A673 (cell line): Measurements from ENCODE around the gene HPS1. TPM values are rescaled to one million over a fixed set of nuclear protein-coding genes. Genes with fewer than 3 reads are reported as not detected.

Experiments used
- BruUV-seq: library from RNA; stranded (reverse); fragments of 400-500 nt; replicated peaks from 2 replicates; lab custom pipeline; 2021; lab: Mats Ljungman, UMichigan
- CTCF ChIA-PET: fragments of 300-600 bp; sonication (Branson Sonifier 250); formaldehyde crosslinking; loops from one replicate; lab custom pipeline; 2022; ENCODE audit warnings: antibody characterized with exemption; lab: Charles Lee
- POLR2A ChIA-PET: fragments of 300-600 bp; sonication (Branson Sonifier 250); formaldehyde crosslinking; loops from one replicate; lab custom pipeline; 2022; ENCODE audit warnings: antibody characterized with exemption; ENCODE audit not compliant: low non-redundant PET; lab: Charles Lee
- DNase-seq: peaks from one replicate; pipeline ENCODE4 v3.0.0-alpha.2; 2015; ENCODE audit warnings: low spot score
- H3K27ac ChIP-seq: fragments of 200-600 bp; sonication (generic); 2 replicates; pipeline ENCODE4 v1.5.1; 2016; ENCODE audit warnings: mixed run types, low read depth, mild to moderate bottlenecking, mixed read lengths, antibody characterized with exemption, low read length; ENCODE audit not compliant: poor library complexity, severe bottlenecking
- H3K27me3 ChIP-seq: fragments of 200-600 bp; sonication (generic); replicated peaks from 2 replicates; pipeline ENCODE4 v1.6.1; 2017; ENCODE audit warnings: mixed run types, low read depth, mild to moderate bottlenecking, mixed read lengths, antibody characterized with exemption, low read length; ENCODE audit not compliant: insufficient read depth, poor library complexity
- H3K36me3 ChIP-seq: fragments of 200-600 bp; sonication (generic); 2 replicates; pipeline ENCODE4 v1.6.1; 2016; ENCODE audit warnings: mixed run types, mild to moderate bottlenecking, mixed read lengths, antibody characterized with exemption, low read length; ENCODE audit not compliant: insufficient read depth, poor library complexity, severe bottlenecking
- H3K4me1 ChIP-seq: fragments of 200-600 bp; sonication (generic); 2 replicates; pipeline ENCODE4 v1.6.1; 2017; ENCODE audit warnings: mixed run types, mild to moderate bottlenecking, mixed read lengths, antibody characterized with exemption, low read length; ENCODE audit not compliant: insufficient read depth, poor library complexity, severe bottlenecking
- H3K4me3 ChIP-seq: fragments of 200-600 bp; sonication (generic); 2 replicates; pipeline ENCODE4 v1.5.1; 2016; ENCODE audit warnings: low read depth, mixed run types, mild to moderate bottlenecking, mixed read lengths, low read length; ENCODE audit not compliant: poor library complexity, severe bottlenecking
- H3K9me3 ChIP-seq: fragments of 200-600 bp; sonication (generic); 2 replicates; pipeline ENCODE4 v1.6.1; 2016; ENCODE audit warnings: mixed run types, low read depth, mild to moderate bottlenecking, mixed read lengths, antibody characterized with exemption, low read length; ENCODE audit not compliant: poor library complexity, severe bottlenecking
- EZH2 ChIP-seq: fragments of 200-600 bp; sonication (generic); IDR thresholded peaks from 2 replicates; pipeline ENCODE4 v1.6.1; 2017; ENCODE audit warnings: borderline replicate concordance, low read depth, mild to moderate bottlenecking, mixed read lengths, antibody characterized with exemption, low read length; ENCODE audit not compliant: poor library complexity, severe bottlenecking
- intact Hi-C: fragments of 100-400 bp; cut with micrococcal nuclease; formaldehyde crosslinking; loops from one replicate; pipeline ENCODE4 v1.10.0; 2022; ENCODE audit not compliant: unreplicated experiment
- total RNA-seq: library from RNA; stranded (reverse); gene quantifications from 2 replicates; pipeline ENCODE4 v1.2.3, GENCODE V29; 2021
- TF ChIP-seq, protein P1 (sequence below): fragments of 300-800, 200-600 bp; sonication (generic); conservative IDR thresholded peaks from 2 replicates; pipeline ENCODE4 v1.5.1; 2017; ENCODE audit warnings: low read depth, mild to moderate bottlenecking, antibody characterized with exemption, low read length, moderate library complexity, mixed read lengths

The HPS1 gene
- total RNA-seq, 1 experiment from 2014 or later, result 40.6 TPM

DNA sequence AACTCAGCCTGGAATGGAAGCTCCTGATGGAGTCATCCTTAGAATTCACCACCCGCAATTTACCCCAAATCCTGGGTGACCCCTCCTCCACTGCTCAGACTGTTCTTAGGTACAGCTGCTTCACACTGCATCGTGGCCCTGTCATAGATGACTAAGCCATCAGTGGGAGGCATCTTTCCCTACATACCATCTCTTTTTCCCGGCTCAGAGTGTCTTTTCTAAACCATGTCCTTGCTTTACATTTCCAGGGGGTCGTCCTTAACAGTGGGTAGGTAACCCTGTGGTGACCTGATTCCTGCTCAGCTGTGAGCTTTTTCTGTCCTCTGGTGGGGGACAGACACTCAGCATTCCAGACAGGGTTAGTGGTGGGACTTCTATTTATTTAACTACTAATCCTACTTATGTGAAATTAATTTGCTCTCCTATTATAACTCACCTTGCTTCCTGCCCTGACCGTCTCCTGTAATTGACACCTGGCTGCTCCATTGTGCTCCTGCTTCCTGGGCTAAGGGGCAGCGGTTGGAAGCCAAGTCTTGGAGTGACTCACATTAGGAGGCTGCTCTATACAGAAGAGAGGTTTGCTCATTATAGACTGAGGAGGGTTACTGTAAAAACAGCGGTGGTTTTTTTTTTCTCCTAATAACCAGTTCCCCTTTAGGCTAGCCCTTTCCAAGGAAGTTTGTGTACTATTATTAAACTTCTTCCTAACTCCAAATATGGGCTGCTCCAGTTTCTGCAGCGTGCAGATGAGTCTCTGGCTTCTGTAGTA is 72.3 kb downstream of the HPS1 start:
- no peak for DNase-seq

DNA sequence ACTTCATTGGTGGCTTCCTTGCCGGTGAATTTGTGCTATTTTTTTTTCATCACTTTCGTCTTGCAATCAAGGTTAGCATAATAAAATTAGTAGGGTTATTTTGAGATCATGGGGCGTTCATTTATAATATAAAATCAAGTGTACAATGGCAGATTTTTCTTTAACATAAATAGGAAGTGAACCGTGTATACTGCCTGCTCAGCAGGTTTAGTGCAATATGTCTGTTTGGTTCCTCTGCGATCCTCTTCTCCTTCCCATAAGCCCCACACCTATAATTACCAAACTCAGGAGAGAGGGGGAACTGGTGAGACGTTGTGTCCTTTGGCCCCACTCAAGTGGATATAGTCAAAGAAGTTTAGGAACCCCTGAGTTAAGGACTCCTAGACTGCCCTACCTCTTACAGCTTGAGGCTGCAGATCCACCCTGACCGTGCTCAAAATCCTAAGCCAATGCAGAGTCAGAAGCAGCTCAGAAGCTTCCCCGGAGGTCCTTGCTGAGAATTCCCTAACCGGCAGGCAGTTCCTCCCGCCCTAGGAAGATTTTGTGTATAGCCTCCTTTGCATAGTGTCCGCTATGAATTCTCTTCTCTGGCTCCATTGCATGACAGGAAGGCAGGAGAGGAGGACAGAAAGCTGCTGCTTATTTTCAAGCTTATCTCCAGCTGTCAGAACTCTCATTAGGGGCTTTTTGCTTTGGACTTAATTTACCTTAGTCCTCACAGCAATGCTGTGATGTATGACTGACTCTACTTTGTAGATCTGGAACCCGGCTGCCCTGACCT is 73.3 kb downstream of the HPS1 start:
- ChIA-PET CTCF (no interaction called here), POLR2A (no interaction called here)
- H3K27ac ChIP-seq, result no peak overlapping the region
- intact Hi-C loops, result no loop called here
- no peak for DNase-seq
- TF ChIP-seq EZH2, result no peak
- TF ChIP-seq, protein P1, sequence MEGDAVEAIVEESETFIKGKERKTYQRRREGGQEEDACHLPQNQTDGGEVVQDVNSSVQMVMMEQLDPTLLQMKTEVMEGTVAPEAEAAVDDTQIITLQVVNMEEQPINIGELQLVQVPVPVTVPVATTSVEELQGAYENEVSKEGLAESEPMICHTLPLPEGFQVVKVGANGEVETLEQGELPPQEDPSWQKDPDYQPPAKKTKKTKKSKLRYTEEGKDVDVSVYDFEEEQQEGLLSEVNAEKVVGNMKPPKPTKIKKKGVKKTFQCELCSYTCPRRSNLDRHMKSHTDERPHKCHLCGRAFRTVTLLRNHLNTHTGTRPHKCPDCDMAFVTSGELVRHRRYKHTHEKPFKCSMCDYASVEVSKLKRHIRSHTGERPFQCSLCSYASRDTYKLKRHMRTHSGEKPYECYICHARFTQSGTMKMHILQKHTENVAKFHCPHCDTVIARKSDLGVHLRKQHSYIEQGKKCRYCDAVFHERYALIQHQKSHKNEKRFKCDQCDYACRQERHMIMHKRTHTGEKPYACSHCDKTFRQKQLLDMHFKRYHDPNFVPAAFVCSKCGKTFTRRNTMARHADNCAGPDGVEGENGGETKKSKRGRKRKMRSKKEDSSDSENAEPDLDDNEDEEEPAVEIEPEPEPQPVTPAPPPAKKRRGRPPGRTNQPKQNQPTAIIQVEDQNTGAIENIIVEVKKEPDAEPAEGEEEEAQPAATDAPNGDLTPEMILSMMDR, result no peak
- no TSS peak for BruUV-seq
- peaks cover 21% of the 10 kb centered on the region for H3K27me3 ChIP-seq
- H3K4me1 ChIP-seq, result no peaks in the 10 kb centered on the region
- H3K36me3 ChIP-seq, result no peaks in the 10 kb centered on the region
- no peak overlapping the region for H3K4me3 ChIP-seq
- H3K9me3 ChIP-seq, result no peaks in the 10 kb centered on the region

More for the DNA sequence above, 72.3 kb downstream of the HPS1 start:
- BruUV-seq, result no TSS peak
- H3K4me1 ChIP-seq, result no peaks in the 10 kb centered on the region
- H3K27ac ChIP-seq, result no peak overlapping the region
- intact Hi-C loops, result no loop called here
- ChIA-PET CTCF (no interaction called here), POLR2A (no interaction called here)
- no peaks in the 10 kb centered on the region for H3K9me3 ChIP-seq
- H3K27me3 ChIP-seq, result peaks cover 21% of the 10 kb centered on the region
- no peak overlapping the region for H3K4me3 ChIP-seq
- no peaks in the 10 kb centered on the region for H3K36me3 ChIP-seq
- no peak for TF ChIP-seq EZH2
- TF ChIP-seq, protein P1, result no peak

DNA sequence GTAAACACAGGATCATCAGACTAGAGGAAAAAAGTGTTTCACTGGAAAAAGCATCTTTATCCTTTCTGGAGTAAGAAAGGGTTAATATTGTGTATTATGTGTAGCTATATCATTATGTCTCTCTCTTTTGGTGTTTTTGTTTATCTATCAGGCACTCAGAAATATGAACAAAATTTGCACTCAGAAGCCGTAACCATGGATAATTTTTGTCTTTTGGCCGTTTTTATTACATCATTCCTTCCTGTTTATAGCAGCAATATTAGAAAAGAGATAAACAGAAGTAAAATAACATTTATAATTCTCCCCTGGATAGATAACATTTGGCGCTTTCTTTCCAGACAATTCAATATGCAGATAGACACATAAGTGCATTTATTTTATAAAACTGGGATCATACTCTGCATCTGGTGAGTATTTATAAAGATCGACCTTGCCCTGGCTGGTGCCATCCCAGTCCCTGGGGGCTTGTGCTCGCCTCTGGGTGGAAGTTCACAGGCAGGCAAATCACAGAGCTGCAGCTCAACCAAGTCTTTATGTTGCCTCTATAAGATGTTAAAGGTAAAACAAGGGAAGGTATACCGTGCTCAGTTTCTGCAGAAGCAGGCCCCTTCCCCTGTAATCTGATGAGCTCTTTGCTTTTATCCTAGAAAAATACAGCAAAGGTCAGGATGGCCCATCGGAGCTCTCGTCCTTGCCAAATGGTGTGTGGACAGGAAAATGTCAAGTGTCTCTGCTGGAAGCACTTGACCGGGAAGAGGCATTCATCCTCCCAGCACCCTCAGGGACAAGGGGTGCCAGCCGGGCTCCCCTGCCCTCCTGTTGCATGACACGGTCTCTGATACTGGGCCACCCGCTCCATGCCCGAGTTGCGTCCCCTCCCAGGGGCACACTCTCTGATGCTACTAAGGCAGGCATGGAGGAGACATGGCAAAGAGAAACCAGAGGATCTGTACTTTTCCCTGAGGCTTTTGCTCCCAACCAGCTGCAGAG is 75.6 kb downstream of the HPS1 start:
- intact Hi-C loops, result no loop called here
- H3K4me3 ChIP-seq, result no peak overlapping the region
- H3K9me3 ChIP-seq, result no peaks in the 10 kb centered on the region
- peaks cover 21% of the 10 kb centered on the region for H3K27me3 ChIP-seq
- ChIA-PET POLR2A (no interaction called here), CTCF (no interaction called here)
- DNase-seq, result no peak
- TF ChIP-seq, protein P1, result no peak
- no peak for TF ChIP-seq EZH2
- BruUV-seq, result no TSS peak
- no peak overlapping the region for H3K27ac ChIP-seq
- H3K36me3 ChIP-seq, result no peaks in the 10 kb centered on the region
- H3K4me1 ChIP-seq, result no peaks in the 10 kb centered on the region
